ENCODE data around the gene MYL6B.

GRCh38 chr12:56115329-56115728, 37.1 kb upstream of the MYL6B start:
- TF ChIP-seq, protein P1, sequence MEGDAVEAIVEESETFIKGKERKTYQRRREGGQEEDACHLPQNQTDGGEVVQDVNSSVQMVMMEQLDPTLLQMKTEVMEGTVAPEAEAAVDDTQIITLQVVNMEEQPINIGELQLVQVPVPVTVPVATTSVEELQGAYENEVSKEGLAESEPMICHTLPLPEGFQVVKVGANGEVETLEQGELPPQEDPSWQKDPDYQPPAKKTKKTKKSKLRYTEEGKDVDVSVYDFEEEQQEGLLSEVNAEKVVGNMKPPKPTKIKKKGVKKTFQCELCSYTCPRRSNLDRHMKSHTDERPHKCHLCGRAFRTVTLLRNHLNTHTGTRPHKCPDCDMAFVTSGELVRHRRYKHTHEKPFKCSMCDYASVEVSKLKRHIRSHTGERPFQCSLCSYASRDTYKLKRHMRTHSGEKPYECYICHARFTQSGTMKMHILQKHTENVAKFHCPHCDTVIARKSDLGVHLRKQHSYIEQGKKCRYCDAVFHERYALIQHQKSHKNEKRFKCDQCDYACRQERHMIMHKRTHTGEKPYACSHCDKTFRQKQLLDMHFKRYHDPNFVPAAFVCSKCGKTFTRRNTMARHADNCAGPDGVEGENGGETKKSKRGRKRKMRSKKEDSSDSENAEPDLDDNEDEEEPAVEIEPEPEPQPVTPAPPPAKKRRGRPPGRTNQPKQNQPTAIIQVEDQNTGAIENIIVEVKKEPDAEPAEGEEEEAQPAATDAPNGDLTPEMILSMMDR (IDR thresholded peaks at IDR 0.05; ENCODE audit: poor library complexity), result no peak
- TF ChIP-seq EZH2phosphoT487 (IDR thresholded peaks at IDR 0.05; ENCODE audit: low read depth, severe bottlenecking, unreplicated experiment), result no peak
